A549 (cell line): ENCODE results near the gene FRMD4A. TPM values are rescaled to one million over a fixed set of nuclear protein-coding genes. Genes with fewer than 3 reads are reported as not detected.

ENCODE experiments used
- ATAC-seq, 2 experiments: fragments of 200-7000 bp in 1 of 2; fragments of >200 bp in 1 of 2; cut with Nextera tagmentation in 1 of 2; cut with Tn5 transposase in 1 of 2; 3 replicates each; pipeline versions ENCODE4 v1.8.0 to v1.9.1; 2018 to 2020; ENCODE audit warnings: mild to moderate bottlenecking in 1 of 2, moderate library complexity in 1 of 2
- CTCF ChIA-PET: fragments of 300-600 bp; sonication (Branson Sonifier 250); formaldehyde crosslinking; extraction: SDS; loops from one replicate; lab custom pipeline; 2021; ENCODE audit warnings: antibody characterized with exemption, inconsistent platforms; lab: Yijun Ruan, JAX
- POLR2A ChIA-PET: fragments of 350-600 bp; formaldehyde crosslinking; extraction: SDS; loops from one replicate; lab custom pipeline; 2021; ENCODE audit warnings: antibody characterized with exemption, inconsistent platforms; lab: Yijun Ruan, JAX
- DNase-seq, 2 experiments: peaks; one replicate each; pipeline versions ENCODE4 v3.0.0 to v3.0.0-alpha.2; 2011 to 2016; ENCODE audit warnings: low read depth in 1 of 2, low spot score in 1 of 2
- FAIRE-seq: peaks from 2 replicates; lab custom pipeline; 2011; peaks lifted over from hg19 to GRCh38; lab: Jason Lieb, UNC
- H3K27ac ChIP-seq, 2 experiments: fragments of >200 bp; sonication (Bioruptor Twin); formaldehyde crosslinking; 3 replicates each; pipeline ENCODE4 v1.5.1; 2016 to 2017
- H3K4me1 ChIP-seq: fragments of >200 bp; sonication (Bioruptor Twin); formaldehyde crosslinking; 3 replicates; pipeline ENCODE4 v1.6.1; 2016
- H3K4me2 ChIP-seq: fragments of >200 bp; sonication (Bioruptor Twin); formaldehyde crosslinking; 3 replicates; pipeline ENCODE4 v1.6.1; 2016
- H3K4me3 ChIP-seq: fragments of >200 bp; sonication (Bioruptor Twin); formaldehyde crosslinking; 3 replicates; pipeline ENCODE4 v1.5.1; 2016
- H3K9me3 ChIP-seq: fragments of >200 bp; sonication (Bioruptor Twin); formaldehyde crosslinking; 3 replicates; pipeline ENCODE4 v1.6.1; 2016
- CBX2 ChIP-seq: fragments of 200-600 bp; sonication (generic); IDR thresholded peaks from 2 replicates; pipeline ENCODE4 v1.6.1; 2016; ENCODE audit warnings: low read depth, mild to moderate bottlenecking, borderline replicate concordance
- CEBPB ChIP-seq, 2 experiments: fragments of >200 bp in 1 of 2; sonication (Bioruptor Twin) in 1 of 2; formaldehyde crosslinking in 1 of 2; IDR thresholded peaks; 2 replicates each; pipeline ENCODE4 v1.6.1; 2012 to 2016
- CHD4 ChIP-seq: fragments of 200-600 bp; sonication (generic); IDR thresholded peaks from 2 replicates; pipeline ENCODE4 v1.6.1; 2016; ENCODE audit warnings: antibody characterized with exemption, mild to moderate bottlenecking, borderline replicate concordance
- E2F6 ChIP-seq: IDR thresholded peaks from 2 replicates; pipeline ENCODE4 v1.6.1; 2012; ENCODE audit warnings: low read depth, borderline replicate concordance
- EHMT2 ChIP-seq: fragments of 200-600 bp; sonication (generic); IDR thresholded peaks from 2 replicates; pipeline ENCODE4 v1.6.1; 2016; ENCODE audit warnings: antibody characterized with exemption, low read depth, mild to moderate bottlenecking, moderate library complexity
- EP300 ChIP-seq, 2 experiments: fragments of >200 bp; sonication (Bioruptor Twin); formaldehyde crosslinking; IDR thresholded peaks; 2 replicates in 1 of 2; 3 replicates in 1 of 2; pipeline ENCODE4 v1.6.1; 2016 to 2017
- ESRRA ChIP-seq: fragments of 150-350 bp; IDR thresholded peaks from 2 replicates; pipeline ENCODE4 v1.6.1; 2014; ENCODE audit warnings: mild to moderate bottlenecking, low read length, borderline replicate concordance
- FOSL2 ChIP-seq, 2 experiments: fragments of 450-650 bp in 1 of 2; fragments of >200 bp in 1 of 2; sonication (Bioruptor Twin) in 1 of 2; formaldehyde crosslinking; IDR thresholded peaks; 2 replicates each; pipeline versions ENCODE4 v1.5.0 to v1.6.1; 2016 to 2020; ENCODE audit warnings: mild to moderate bottlenecking in 1 of 2, moderate library complexity in 1 of 2
- GATA3 ChIP-seq: IDR thresholded peaks from 2 replicates; pipeline ENCODE4 v1.6.1; 2012; ENCODE audit warnings: borderline replicate concordance
- HEYL ChIP-seq: fragments of 250-450 bp; sonication (Bioruptor Pico); IDR thresholded peaks from 2 replicates; pipeline ENCODE4 v1.8.0; 2021; ENCODE audit warnings: mild to moderate bottlenecking, moderate library complexity
- HMGXB4 ChIP-seq: fragments of 250-450 bp; sonication (Bioruptor Pico); IDR thresholded peaks from 2 replicates; pipeline ENCODE4 v1.5.0; 2021; ENCODE audit warnings: mild to moderate bottlenecking, moderate library complexity, borderline replicate concordance
- HOXB5 ChIP-seq: fragments of 250-450 bp; sonication (Bioruptor Pico); IDR thresholded peaks from 2 replicates; pipeline ENCODE4 v1.5.0; 2020; ENCODE audit warnings: mild to moderate bottlenecking, moderate library complexity
- MAZ ChIP-seq: fragments of 150-350 bp; IDR thresholded peaks from 2 replicates; pipeline ENCODE4 v1.6.1; 2014; ENCODE audit warnings: antibody characterized with exemption, low read depth, low read length, borderline replicate concordance
- NPAS2 ChIP-seq: fragments of 250-450 bp; sonication (Bioruptor Pico); IDR thresholded peaks from 2 replicates; pipeline ENCODE4 v1.8.0; 2022; ENCODE audit warnings: mild to moderate bottlenecking, moderate library complexity, borderline replicate concordance
- NR3C1 ChIP-seq: fragments of >200 bp; sonication (Bioruptor Twin); formaldehyde crosslinking; IDR thresholded peaks from 3 replicates; pipeline ENCODE4 v1.6.1; 2017
- RARB ChIP-seq: fragments of 250-450 bp; sonication (Bioruptor Pico); IDR thresholded peaks from 2 replicates; pipeline ENCODE4 v1.8.0; 2021; ENCODE audit warnings: mild to moderate bottlenecking, moderate library complexity
- TP53 ChIP-seq: fragments of 250-450 bp; sonication (Bioruptor Pico); IDR thresholded peaks from 2 replicates; pipeline ENCODE4 v1.5.0; 2021; ENCODE audit warnings: mild to moderate bottlenecking, moderate library complexity
- ZSCAN20 ChIP-seq: fragments of 250-450 bp; sonication (Bioruptor Pico); IDR thresholded peaks from 2 replicates; pipeline ENCODE4 v1.8.0; 2022; ENCODE audit warnings: mild to moderate bottlenecking, moderate library complexity
- WGBS: methylation state at CpG from one replicate; pipeline ENCODE4 v1.1.6; 2017; ENCODE audit errors: missing lambda C conversion rate; 5-methylcytosine and 5-hydroxymethylcytosine counted together
- polyA plus RNA-seq, 4 experiments: library from polyadenylated mRNA; depleted of rRNA in 3 of 4; stranded (reverse); fragments of >200 nt; fragmentation: RNase III in 1 of 4; extraction: RNeasy Plus Mini Kit Qiagen cat#74134 plus additional on column Dnase treatment in 1 of 4; gene quantifications; 2 replicates in 3 of 4; 3 replicates in 1 of 4; pipeline ENCODE4 v1.2.3, GENCODE V29; 2011 to 2017
- TF ChIP-seq, protein P1 (sequence below): IDR thresholded peaks from 2 replicates; pipeline ENCODE4 v1.6.1; 2012
- TF ChIP-seq, protein P2 (sequence below): fragments of 450-650 bp; IDR thresholded peaks from 2 replicates; pipeline ENCODE4 v1.6.1; 2014; ENCODE audit warnings: antibody characterized with exemption
- TF ChIP-seq, protein P3 (sequence below): fragments of 150-350 bp; IDR thresholded peaks from 2 replicates; pipeline ENCODE4 v1.6.1; 2014; ENCODE audit warnings: low read depth, mild to moderate bottlenecking, low read length

FRMD4A gene
- polyA plus RNA-seq, 2 of the 4 experiments (the other 2 are of a cell fraction) = 2.5 to 4.7 TPM

DNA sequence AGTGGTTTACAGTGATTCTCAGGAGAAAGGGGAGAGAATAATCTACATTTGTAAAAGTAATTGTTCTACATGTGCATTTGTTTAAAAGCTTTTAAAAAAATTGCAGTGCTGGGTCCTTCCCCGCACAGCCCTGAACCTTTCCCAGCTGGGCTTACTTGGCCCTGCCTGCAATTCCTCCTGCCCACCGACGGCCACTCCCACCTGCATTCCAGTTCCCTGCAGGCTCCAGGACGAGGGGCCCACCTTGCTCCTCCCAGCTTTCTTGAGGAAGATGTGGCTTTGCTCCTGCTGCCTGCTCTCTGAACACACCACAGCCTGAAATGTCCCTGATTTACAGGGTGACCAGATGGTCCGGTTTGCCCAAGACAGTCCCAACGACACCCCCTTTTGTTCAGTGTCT, 521.3 kb downstream of the FRMD4A start (continued):
- TF ChIP-seq, protein P1, sequence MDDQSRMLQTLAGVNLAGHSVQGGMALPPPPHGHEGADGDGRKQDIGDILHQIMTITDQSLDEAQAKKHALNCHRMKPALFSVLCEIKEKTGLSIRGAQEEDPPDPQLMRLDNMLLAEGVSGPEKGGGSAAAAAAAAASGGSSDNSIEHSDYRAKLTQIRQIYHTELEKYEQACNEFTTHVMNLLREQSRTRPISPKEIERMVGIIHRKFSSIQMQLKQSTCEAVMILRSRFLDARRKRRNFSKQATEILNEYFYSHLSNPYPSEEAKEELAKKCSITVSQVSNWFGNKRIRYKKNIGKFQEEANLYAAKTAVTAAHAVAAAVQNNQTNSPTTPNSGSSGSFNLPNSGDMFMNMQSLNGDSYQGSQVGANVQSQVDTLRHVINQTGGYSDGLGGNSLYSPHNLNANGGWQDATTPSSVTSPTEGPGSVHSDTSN = no peak
- TF ChIP-seq ESRRA (no peak), NR3C1 (no peak), CEBPB (IDR thresholded peaks at IDR 0.05) (no peak), CBX2 (no peak), ZSCAN20 (CRISPR knock-in tag) (no peak)

GRCh38 chr10:13808556-13809391, 522.0 kb downstream of the FRMD4A start:
- TF ChIP-seq HOXB5 (CRISPR knock-in tag) (no peak), FOSL2 (IDR thresholded peaks at IDR 0.05) (no peak), FOSL2 (CRISPR knock-in tag; IDR thresholded peaks at IDR 0.05) (no peak), MAZ (no peak)
- TF ChIP-seq, all 56 proteins: peak for 0
- FAIRE-seq (no peak), ATAC-seq (no peak), DNase-seq (no peak)
- no peaks in the 10 kb centered on the region for H3K4me1 ChIP-seq
- WGBS = 75% methylated on average over 15 of the region's 15 CpGs
- H3K9me3 ChIP-seq = no peaks in the 10 kb centered on the region
- POLR2A ChIA-PET = no interaction called here
- CTCF ChIA-PET = no interaction called here
- H3K27ac ChIP-seq = no peak overlapping the region
- H3K4me2 ChIP-seq = no peak overlapping the region
- no peak overlapping the region for H3K4me3 ChIP-seq

- no peak for FAIRE-seq
- Histone ChIP-seq H3K4me2 (no peak overlapping the region), H3K4me3 (no peak overlapping the region)
- no peak for TF ChIP-seq CHD4
- TF ChIP-seq, protein P2, sequence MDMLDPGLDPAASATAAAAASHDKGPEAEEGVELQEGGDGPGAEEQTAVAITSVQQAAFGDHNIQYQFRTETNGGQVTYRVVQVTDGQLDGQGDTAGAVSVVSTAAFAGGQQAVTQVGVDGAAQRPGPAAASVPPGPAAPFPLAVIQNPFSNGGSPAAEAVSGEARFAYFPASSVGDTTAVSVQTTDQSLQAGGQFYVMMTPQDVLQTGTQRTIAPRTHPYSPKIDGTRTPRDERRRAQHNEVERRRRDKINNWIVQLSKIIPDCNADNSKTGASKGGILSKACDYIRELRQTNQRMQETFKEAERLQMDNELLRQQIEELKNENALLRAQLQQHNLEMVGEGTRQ = no peak
- no peak for TF ChIP-seq NPAS2 (CRISPR knock-in tag)
- TF ChIP-seq, protein P3, sequence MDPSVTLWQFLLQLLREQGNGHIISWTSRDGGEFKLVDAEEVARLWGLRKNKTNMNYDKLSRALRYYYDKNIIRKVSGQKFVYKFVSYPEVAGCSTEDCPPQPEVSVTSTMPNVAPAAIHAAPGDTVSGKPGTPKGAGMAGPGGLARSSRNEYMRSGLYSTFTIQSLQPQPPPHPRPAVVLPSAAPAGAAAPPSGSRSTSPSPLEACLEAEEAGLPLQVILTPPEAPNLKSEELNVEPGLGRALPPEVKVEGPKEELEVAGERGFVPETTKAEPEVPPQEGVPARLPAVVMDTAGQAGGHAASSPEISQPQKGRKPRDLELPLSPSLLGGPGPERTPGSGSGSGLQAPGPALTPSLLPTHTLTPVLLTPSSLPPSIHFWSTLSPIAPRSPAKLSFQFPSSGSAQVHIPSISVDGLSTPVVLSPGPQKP = no peak
- no peak for TF ChIP-seq FOSL2 (IDR thresholded peaks at IDR 0.05)
- no peak for TF ChIP-seq FOSL2 (CRISPR knock-in tag; IDR thresholded peaks at IDR 0.05)
- TF ChIP-seq HMGXB4 (CRISPR knock-in tag) = no peak
- TF ChIP-seq EP300 (IDR thresholded peaks at IDR 0.05) = no peak
- TF ChIP-seq HEYL = no peak
- no peak for TF ChIP-seq RARB (CRISPR knock-in tag)
- TF ChIP-seq E2F6 = no peak
- no peak for TF ChIP-seq GATA3
- no peak for TF ChIP-seq TP53 (CRISPR knock-in tag)
- no peak for TF ChIP-seq EHMT2
- TF ChIP-seq, all 56 proteins: peak for 0
- WGBS = 53% methylated on average over 3 of the region's 3 CpGs
- ATAC-seq = no peak
- no peak for DNase-seq
- no peaks in the 10 kb centered on the region for H3K4me1 ChIP-seq
- no peaks in the 10 kb centered on the region for H3K9me3 ChIP-seq
- CTCF ChIA-PET = interaction anchor here (0.6 to 1.1 kb wide), 3 partner anchors 65 to 189 kb away, joined by 3 read pairs; no protein-coding TSS in a partner anchor
- POLR2A ChIA-PET = no interaction called here
- H3K27ac ChIP-seq = no peak overlapping the region
These were observed 524.3 kb downstream of the FRMD4A start for GRCh38 chr10:13806419-13806818.
